PC-3 (cell line): ENCODE measurements around the gene PRSS38. TPM values are rescaled to one million over a fixed set of nuclear protein-coding genes. Genes with fewer than 3 reads are reported as not detected.

ENCODE experiments used
- ATAC-seq: fragments of 200-7000 bp; cut with Tn5 transposase; 2 replicates; pipeline ENCODE4 v1.9.1; 2020; ENCODE audit warnings: mild to moderate bottlenecking, moderate library complexity
- BruUV-seq: library from RNA; stranded (reverse); fragments of 400-500 nt; replicated peaks from 2 replicates; lab custom pipeline; 2021; lab: Mats Ljungman, UMichigan
- CTCF ChIA-PET: fragments of 300-600 bp; sonication (Branson Sonifier 250); formaldehyde crosslinking; loops from one replicate; lab custom pipeline; 2022; ENCODE audit warnings: antibody characterized with exemption; lab: Charles Lee
- POLR2A ChIA-PET: fragments of 300-600 bp; sonication (Branson Sonifier 250); formaldehyde crosslinking; loops from one replicate; lab custom pipeline; 2022; ENCODE audit warnings: antibody characterized with exemption; ENCODE audit not compliant: unreplicated experiment; lab: Charles Lee
- DNase-seq: peaks from one replicate; pipeline ENCODE4 v3.0.0-alpha.2; 2015
- H2AFZ ChIP-seq: fragments of 300-600 bp; sonication (generic); 2 replicates; pipeline ENCODE4 v1.6.0; 2016; ENCODE audit warnings: antibody characterized with exemption, low read length
- H3F3A ChIP-seq: fragments of 300-600 bp; sonication (generic); one replicate; pipeline ENCODE4 v1.6.0; 2017; ENCODE audit warnings: antibody characterized with exemption, low read length, control low read depth, mild to moderate bottlenecking; ENCODE audit not compliant: unreplicated experiment
- H3K27ac ChIP-seq: fragments of 300-600 bp; sonication (generic); 2 replicates; pipeline ENCODE4 v1.5.1; 2016; ENCODE audit warnings: mild to moderate bottlenecking, low read length
- H3K27me3 ChIP-seq: fragments of 300-600 bp; sonication (generic); 2 replicates; pipeline ENCODE4 v1.6.1; 2016; ENCODE audit warnings: low read length, mixed read lengths
- H3K36me3 ChIP-seq: fragments of 300-600 bp; sonication (generic); 2 replicates; pipeline ENCODE4 v1.6.1; 2016; ENCODE audit warnings: low read depth, mixed run types, low read length, mixed read lengths
- H3K4me1 ChIP-seq: fragments of 300-600 bp; sonication (generic); 2 replicates; pipeline ENCODE4 v1.5.1; 2016; ENCODE audit warnings: low read length; ENCODE audit not compliant: insufficient read depth
- H3K4me2 ChIP-seq: fragments of 300-600 bp; sonication (generic); 2 replicates; pipeline ENCODE4 v1.6.0; 2016; ENCODE audit warnings: low read length
- H3K4me3 ChIP-seq: fragments of 300-600 bp; sonication (generic); 2 replicates; pipeline ENCODE4 v1.5.1; 2016; ENCODE audit warnings: mild to moderate bottlenecking, low read length, mixed read lengths
- H3K79me2 ChIP-seq: fragments of 300-600 bp; sonication (generic); 2 replicates; pipeline ENCODE4 v1.6.1; 2017; ENCODE audit warnings: low read length, mixed read lengths
- H3K9ac ChIP-seq: fragments of 300-600 bp; sonication (generic); 2 replicates; pipeline ENCODE4 v1.6.0; 2016; ENCODE audit warnings: mild to moderate bottlenecking, low read length
- H3K9me2 ChIP-seq: fragments of 300-600 bp; sonication (generic); replicated peaks from 2 replicates; pipeline ENCODE4 v1.6.1; 2016; ENCODE audit warnings: mixed run types, low read length, mixed read lengths
- H3K9me3 ChIP-seq: fragments of 300-600 bp; sonication (generic); 2 replicates; pipeline ENCODE4 v1.6.1; 2016; ENCODE audit warnings: low read length, mixed read lengths
- H4K20me1 ChIP-seq: fragments of 300-600 bp; sonication (generic); 2 replicates; pipeline ENCODE4 v1.6.1; 2016; ENCODE audit warnings: low read length, mixed read lengths
- EZH2 ChIP-seq: fragments of 300-600 bp; sonication (generic); IDR thresholded peaks from one replicate; pipeline ENCODE4 v1.6.1; 2017; ENCODE audit warnings: antibody characterized with exemption, mild to moderate bottlenecking, low read length; ENCODE audit not compliant: unreplicated experiment
- EZH2phosphoT487 ChIP-seq: fragments of 300-600 bp; sonication (generic); IDR thresholded peaks from 2 replicates; pipeline ENCODE4 v1.6.1; 2018; ENCODE audit warnings: mild to moderate bottlenecking, antibody characterized with exemption, low read length, borderline replicate concordance
- intact Hi-C: fragments of 100-400 bp; cut with micrococcal nuclease; formaldehyde crosslinking; loops from 2 replicates; pipeline ENCODE4 v1.9.0; 2023
- total RNA-seq: library from RNA; depleted of rRNA; stranded (reverse); fragments of >200 nt; gene quantifications from 2 replicates; pipeline ENCODE4 v1.2.3, GENCODE V29; 2014
- TF ChIP-seq, protein P1 (sequence below): fragments of 300-600 bp; sonication (generic); conservative IDR thresholded peaks from 2 replicates; pipeline ENCODE4 v1.5.1; 2017; ENCODE audit warnings: antibody characterized with exemption, low read depth, mild to moderate bottlenecking, low read length

PRSS38 gene
- total RNA-seq, 1 experiment from 2014 or later = not detected

- Histone ChIP-seq H3K9me2 (no peaks in the 10 kb centered on the region), H2AFZ (no peak overlapping the region), H3K9ac (no peak overlapping the region), H3F3A (no peaks in the 10 kb centered on the region), H3K4me3 (no peak overlapping the region), H3K27me3 (no peaks in the 10 kb centered on the region), H3K79me2 (peaks cover 19% of the 10 kb centered on the region), H4K20me1 (peaks cover 23% of the 10 kb centered on the region), H3K4me1 (peaks cover 20% of the 10 kb centered on the region), H3K36me3 (peaks cover 47% of the 10 kb centered on the region), H3K4me2 (no peak overlapping the region), H3K9me3 (no peaks in the 10 kb centered on the region), H3K27ac (no peak overlapping the region)
- intact Hi-C loops = loop anchor here (10.0 kb wide), 1 partner anchor 315 kb away; the partner anchor contains the start of gene ARF1
- POLR2A ChIA-PET = no interaction called here
- TF ChIP-seq EZH2 (no peak), EZH2phosphoT487 (no peak)
- TF ChIP-seq, protein P1, sequence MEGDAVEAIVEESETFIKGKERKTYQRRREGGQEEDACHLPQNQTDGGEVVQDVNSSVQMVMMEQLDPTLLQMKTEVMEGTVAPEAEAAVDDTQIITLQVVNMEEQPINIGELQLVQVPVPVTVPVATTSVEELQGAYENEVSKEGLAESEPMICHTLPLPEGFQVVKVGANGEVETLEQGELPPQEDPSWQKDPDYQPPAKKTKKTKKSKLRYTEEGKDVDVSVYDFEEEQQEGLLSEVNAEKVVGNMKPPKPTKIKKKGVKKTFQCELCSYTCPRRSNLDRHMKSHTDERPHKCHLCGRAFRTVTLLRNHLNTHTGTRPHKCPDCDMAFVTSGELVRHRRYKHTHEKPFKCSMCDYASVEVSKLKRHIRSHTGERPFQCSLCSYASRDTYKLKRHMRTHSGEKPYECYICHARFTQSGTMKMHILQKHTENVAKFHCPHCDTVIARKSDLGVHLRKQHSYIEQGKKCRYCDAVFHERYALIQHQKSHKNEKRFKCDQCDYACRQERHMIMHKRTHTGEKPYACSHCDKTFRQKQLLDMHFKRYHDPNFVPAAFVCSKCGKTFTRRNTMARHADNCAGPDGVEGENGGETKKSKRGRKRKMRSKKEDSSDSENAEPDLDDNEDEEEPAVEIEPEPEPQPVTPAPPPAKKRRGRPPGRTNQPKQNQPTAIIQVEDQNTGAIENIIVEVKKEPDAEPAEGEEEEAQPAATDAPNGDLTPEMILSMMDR = no peak
- BruUV-seq = no TSS peak
- CTCF ChIA-PET = no interaction called here
- ATAC-seq (no peak), DNase-seq (no peak)
Measured at GRCh38 chr1:227769936-227770494, 45.5 kb upstream of the PRSS38 start.

- no peak for DNase-seq
- peaks cover 15% of the 10 kb centered on the region for H4K20me1 ChIP-seq
- intact Hi-C loops = no loop called here
- ATAC-seq = no peak
- peaks cover 47% of the 10 kb centered on the region for H3K36me3 ChIP-seq
- H3K4me3 ChIP-seq = no peak overlapping the region
- H3K27me3 ChIP-seq = no peaks in the 10 kb centered on the region
- H2AFZ ChIP-seq = no peak overlapping the region
- ChIA-PET POLR2A (no interaction called here), CTCF (no interaction called here)
- no peak for TF ChIP-seq EZH2phosphoT487
- TF ChIP-seq EZH2 = no peak
- TF ChIP-seq, protein P1 = no peak
- H3K79me2 ChIP-seq = 0 out of 2 replicates have a peak, but pooled peaks cover 11% of the 10 kb centered on the region
- H3K9ac ChIP-seq = no peak overlapping the region
- BruUV-seq = no TSS peak
- H3K4me2 ChIP-seq = no peak overlapping the region
- H3K4me1 ChIP-seq = peaks cover 15% of the 10 kb centered on the region
- no peak overlapping the region for H3K27ac ChIP-seq
- H3K9me2 ChIP-seq = no peaks in the 10 kb centered on the region
- no peaks in the 10 kb centered on the region for H3K9me3 ChIP-seq
- H3F3A ChIP-seq = no peaks in the 10 kb centered on the region
Measured at GRCh38 chr1:227770812-227771211, 44.7 kb upstream of the PRSS38 start.

- CTCF ChIA-PET = no interaction called here
- no peak overlapping the region for H3K4me2 ChIP-seq
- no peak overlapping the region for H3K4me3 ChIP-seq
- peaks cover 13% of the 10 kb centered on the region; the same call in 1 of the 2 replicates for H4K20me1 ChIP-seq
- H3K9me2 ChIP-seq = no peaks in the 10 kb centered on the region
- no peaks in the 10 kb centered on the region for H3K9me3 ChIP-seq
- TF ChIP-seq EZH2 = no peak
- TF ChIP-seq, protein P1 = no peak
- TF ChIP-seq EZH2phosphoT487 = no peak
- no peaks in the 10 kb centered on the region for H3K27me3 ChIP-seq
- peaks cover 14% of the 10 kb centered on the region for H3K4me1 ChIP-seq
- no peak overlapping the region for H3K27ac ChIP-seq
- no TSS peak for BruUV-seq
- no peaks in the 10 kb centered on the region for H3F3A ChIP-seq
- intact Hi-C loops = no loop called here
- no peak overlapping the region for H2AFZ ChIP-seq
- POLR2A ChIA-PET = no interaction called here
- no peak for ATAC-seq
- H3K9ac ChIP-seq = no peak overlapping the region
- H3K36me3 ChIP-seq = peaks cover 49% of the 10 kb centered on the region
- H3K79me2 ChIP-seq = 0 out of 2 replicates have a peak, but pooled peaks cover 11% of the 10 kb centered on the region
- no peak for DNase-seq
Measured at GRCh38 chr1:227771326-227771725, 44.1 kb upstream of the PRSS38 start.
